Peyer's patch (tissue), 4 donors: ENCODE measurements around the gene MDFI.

ENCODE experiments used
- CTCF ChIP-seq, 6 experiments: fragments of 450-650 bp in 4 of 6; fragments of 200-600 bp in 2 of 6; sonication (generic) in 1 of 6; IDR thresholded peaks; one replicate each; pipeline ENCODE4 v1.5.1; 2017 to 2019; ENCODE audit warnings: antibody characterized with exemption in 6 of 6, mild to moderate bottlenecking in 3 of 6, moderate library complexity in 1 of 6
- POLR2A ChIP-seq, 2 donors: fragments of 450-650 bp; IDR thresholded peaks; one replicate each; pipeline ENCODE4 v1.5.1; 2017; ENCODE audit warnings: antibody characterized with exemption in 2 of 2, mild to moderate bottlenecking in 2 of 2, moderate library complexity in 2 of 2

- TF ChIP-seq CTCF (IDR thresholded peaks at IDR 0.05) (no peak), POLR2A (IDR thresholded peaks at IDR 0.05) (no peak)
Measured at GRCh38 chr6:41657131-41658094, 19.1 kb downstream of the MDFI start.
